GM11168 (cell line): ENCODE results near the gene RRH.
"Not testable (repeated sequence)": the region's sequence is repeated elsewhere in the genome, so short reads cannot be mapped to it uniquely, and the experiment has no call there.

Experiments used
- in situ Hi-C: fragments of 300-500 bp; cut with MboI; formaldehyde crosslinking; loops from one replicate; pipeline ENCODE4 v1.12.0; 2022; ENCODE audit warnings: low sequenced_read_pairs; ENCODE audit not compliant: unreplicated experiment

RRH gene, protein sequence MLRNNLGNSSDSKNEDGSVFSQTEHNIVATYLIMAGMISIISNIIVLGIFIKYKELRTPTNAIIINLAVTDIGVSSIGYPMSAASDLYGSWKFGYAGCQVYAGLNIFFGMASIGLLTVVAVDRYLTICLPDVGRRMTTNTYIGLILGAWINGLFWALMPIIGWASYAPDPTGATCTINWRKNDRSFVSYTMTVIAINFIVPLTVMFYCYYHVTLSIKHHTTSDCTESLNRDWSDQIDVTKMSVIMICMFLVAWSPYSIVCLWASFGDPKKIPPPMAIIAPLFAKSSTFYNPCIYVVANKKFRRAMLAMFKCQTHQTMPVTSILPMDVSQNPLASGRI

DNA sequence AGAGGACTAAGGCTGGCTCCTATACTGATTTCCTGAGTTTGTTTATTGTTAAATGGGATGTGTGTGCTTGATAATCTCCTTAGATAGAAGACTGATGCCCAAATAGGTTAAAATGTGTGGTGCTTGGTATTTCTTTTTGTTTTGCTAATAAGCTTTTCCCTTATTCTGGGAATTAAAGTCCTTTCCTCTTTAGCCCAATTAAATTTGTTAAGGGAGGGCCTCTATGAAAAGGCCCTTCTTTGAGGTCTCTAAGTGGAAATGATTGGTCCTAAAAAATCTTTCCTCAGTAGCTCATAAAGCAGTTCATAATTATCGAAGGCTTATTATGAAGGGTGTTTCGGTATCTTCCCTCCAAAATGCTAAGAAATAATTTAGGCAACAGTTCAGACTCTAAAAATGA, at the start of gene RRH:
Gene RRH, plus strand, starts transcription at position 301 of the 400 bp plus-strand sequence. Its CDS starts 56 bp downstream, at position 357.
- in situ Hi-C loops = no loop called here

DNA sequence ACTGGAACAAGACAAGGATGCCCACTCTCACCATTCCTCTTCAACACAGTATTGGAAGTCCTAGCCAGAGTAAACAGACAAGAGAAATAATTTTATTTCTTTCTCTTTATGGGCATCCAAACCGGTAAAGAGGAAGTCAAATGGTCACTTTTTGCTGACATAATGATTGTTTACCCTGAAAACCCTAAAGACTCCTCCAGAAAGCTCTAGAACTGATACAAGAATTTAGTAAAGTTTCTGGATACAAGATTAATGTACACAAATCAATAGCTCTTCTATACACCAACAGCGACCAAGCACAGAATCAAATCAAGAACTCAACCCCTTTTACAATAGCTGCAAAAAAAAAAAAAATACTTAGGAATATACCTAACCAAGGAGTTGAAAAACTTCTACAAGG, 45.7 kb upstream of the RRH start:
- in situ Hi-C loops = not testable (repeated sequence)

DNA sequence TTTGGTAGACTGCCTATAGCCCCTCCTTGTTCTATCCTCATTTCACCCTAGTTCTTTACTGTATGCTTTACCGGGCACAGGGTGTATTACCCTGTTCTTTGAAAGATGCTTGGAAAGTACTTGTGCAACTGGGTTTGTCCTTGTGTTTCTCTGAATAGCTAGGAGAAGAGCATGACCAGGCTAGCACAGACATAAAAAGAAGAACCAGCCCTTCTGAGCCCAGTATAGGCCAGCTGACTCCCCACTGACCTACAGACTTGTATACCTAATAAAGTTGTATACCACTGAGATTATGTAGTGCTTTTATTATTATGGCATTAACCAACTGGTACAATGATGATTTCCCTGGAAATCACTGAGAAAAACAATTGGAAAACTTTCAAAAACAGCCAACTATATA, 40.9 kb upstream of the RRH start:
- in situ Hi-C loops = no loop called here

DNA sequence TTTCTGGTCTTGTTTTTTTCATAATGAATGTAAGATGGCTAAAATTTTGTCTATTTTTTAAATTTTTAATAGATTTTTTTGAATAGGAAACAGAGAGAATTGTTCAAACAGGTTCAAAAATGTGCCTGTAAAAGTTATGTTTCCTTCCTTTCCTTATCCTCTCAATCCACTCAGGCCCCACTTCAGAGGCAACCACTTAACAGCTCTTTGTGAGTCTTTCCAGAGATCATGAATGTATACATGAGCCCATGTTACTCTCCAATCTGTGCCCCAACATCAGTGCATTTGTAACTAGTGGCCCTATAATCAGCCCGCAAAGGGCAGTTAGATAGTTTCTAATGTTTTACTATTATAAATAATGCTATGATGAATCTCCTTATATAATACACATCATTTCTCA, 40.0 kb upstream of the RRH start:
- in situ Hi-C loops = no loop called here

DNA sequence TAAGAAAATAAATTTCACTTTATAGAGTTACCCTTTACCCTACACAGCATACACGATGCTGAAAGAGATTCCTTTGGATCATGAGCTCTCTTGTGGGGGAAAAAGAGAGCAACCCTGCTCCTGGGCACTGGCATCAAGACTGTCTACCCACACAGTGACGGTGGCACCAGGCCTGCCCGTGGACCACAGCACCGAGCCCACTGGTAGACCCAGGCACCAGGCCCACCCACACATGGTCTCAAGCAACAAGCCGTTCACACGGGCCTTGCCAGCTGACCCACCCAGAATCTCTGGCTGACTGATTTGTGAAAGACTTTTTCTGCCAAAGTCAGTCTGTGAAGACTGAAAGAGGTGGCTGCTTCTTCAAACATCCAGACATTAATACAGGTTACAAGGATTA, 32.7 kb upstream of the RRH start:
- in situ Hi-C loops = no loop called here

DNA sequence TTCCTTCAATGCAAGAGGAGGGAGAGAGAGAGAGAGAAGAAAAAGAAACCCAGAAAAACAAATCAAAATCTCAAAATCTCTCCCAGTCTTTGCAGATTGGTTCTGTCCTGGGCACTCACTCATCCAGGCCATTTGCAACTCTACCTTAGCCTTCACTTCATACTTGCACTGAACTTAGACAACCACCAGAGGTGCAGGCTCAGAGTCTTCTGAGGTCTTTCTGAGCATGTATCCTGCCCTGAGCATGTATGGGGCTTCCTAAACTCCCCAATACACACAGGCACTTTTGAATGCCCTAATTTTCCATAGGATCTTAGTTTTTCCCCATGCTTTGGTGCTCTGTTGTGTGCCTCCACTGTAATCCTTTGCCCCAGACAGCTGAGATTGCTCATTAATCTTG, 28.9 kb upstream of the RRH start:
- in situ Hi-C loops = no loop called here

DNA sequence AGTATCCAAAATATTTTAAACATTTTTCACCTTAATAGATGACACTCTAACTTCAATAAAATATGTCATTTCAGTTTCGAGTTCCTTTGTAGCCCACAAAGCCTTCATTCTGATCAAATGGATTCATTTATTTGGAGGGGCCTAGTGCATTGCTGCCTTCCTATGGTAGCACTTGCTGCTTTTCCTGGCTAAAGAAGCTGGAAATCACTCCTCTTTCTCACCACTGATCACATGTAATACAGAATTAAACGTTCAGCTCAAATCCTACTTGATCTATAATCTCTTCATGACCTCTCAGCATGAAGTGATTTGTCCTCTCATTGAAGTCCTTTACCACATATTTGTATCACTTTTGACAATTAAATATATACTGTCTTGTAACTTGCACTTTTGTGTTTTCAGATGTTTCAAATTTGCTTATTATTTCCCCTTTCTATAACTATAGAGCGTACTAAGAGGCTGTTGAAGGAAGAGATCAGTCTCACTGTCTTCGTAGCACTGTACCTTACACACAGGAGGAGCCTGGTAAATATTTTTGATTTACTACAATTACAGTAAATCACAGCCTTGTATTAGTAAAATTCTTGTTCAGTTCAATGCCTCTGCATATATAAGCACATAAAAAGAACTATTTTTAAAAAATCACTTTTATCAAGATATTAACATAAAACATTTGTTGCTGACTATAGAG, 26.5 kb upstream of the RRH start:
- in situ Hi-C loops = loop anchor here (5.0 to 25.0 kb wide), 2 partner anchors 264 to 374 kb away; no protein-coding TSS in a partner anchor

DNA sequence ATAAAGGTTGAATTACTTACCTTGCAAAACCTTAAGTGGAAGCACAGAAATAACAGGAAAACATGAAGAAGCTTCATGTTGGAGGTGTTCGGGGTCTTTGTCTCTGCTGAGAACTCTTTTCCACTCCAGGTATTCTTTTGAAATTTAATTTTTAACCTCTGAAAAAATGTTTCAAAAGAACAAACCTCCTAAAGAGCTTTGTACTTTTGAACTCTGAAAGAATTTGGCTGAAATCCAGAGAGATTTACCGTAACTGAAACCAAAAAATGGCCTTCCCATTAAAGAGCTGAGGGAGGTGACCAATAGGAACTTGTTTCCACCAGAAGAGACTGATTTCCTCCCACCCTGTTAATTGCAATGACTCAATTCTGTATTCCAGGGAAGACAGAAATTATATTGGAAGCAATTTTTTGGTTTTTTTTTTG, 25.9 kb upstream of the RRH start, which contains the start of gene CFI:
Gene CFI, minus strand, starts transcription at position 105 of the 425 bp plus-strand sequence. Its CDS starts 28 bp downstream, at position 77.
- in situ Hi-C loops = loop anchor here (5.0 to 25.0 kb wide), 2 partner anchors 265 to 375 kb away; no protein-coding TSS in a partner anchor

DNA sequence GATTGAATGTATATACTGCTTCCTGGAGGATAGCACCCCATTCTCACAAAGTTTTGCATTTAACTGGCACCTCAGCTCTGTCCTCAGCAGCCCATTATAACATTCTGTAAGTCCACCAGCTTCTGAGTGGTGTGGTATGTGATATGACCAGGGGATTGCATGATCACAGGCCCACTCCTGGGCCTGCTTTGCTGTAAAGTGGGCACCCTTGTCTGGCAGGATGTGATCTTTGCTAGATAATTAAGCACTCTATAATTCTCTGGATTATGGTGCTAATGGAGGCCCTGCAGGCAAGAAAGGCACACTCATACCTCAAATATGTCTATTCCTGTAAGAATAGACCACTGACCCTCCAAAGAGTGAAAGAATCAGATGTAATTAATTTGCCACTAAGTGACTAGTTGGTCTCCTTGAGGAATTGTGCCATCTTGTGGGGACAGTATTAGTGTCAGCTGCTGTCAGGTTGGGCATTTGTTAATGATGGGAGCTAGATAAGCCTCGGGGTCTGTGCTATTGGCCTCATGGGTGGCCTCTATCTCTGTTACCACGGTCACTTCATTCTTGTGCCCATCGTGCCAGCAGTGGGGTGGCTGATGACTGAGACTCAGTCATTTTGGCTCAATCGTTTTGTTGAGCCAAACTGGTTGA, 23.7 kb upstream of the RRH start:
- in situ Hi-C loops = loop anchor here (5.0 to 25.0 kb wide), 2 partner anchors 267 to 377 kb away; no protein-coding TSS in a partner anchor

DNA sequence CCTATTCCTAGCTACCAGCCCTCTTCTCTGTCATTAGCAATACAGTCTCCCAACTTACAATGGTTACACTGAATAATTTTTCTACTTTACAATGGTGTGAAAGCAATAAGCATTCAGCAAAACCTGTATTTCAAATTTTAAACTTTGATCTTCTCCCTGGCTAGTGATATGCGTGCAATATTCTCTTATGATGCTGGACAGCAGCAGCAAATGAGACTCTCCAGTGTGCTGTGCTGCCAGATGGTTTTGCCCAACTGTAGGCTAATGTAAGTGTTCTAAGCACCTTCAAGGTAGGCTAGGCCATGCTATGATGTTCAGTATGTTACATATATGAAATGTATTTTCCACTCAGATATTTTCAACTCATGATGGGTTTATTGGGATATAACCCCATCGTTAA, 18.1 kb upstream of the RRH start:
- in situ Hi-C loops = loop anchor here (25.0 kb wide), 1 partner anchor 272 kb away; no protein-coding TSS in a partner anchor

DNA sequence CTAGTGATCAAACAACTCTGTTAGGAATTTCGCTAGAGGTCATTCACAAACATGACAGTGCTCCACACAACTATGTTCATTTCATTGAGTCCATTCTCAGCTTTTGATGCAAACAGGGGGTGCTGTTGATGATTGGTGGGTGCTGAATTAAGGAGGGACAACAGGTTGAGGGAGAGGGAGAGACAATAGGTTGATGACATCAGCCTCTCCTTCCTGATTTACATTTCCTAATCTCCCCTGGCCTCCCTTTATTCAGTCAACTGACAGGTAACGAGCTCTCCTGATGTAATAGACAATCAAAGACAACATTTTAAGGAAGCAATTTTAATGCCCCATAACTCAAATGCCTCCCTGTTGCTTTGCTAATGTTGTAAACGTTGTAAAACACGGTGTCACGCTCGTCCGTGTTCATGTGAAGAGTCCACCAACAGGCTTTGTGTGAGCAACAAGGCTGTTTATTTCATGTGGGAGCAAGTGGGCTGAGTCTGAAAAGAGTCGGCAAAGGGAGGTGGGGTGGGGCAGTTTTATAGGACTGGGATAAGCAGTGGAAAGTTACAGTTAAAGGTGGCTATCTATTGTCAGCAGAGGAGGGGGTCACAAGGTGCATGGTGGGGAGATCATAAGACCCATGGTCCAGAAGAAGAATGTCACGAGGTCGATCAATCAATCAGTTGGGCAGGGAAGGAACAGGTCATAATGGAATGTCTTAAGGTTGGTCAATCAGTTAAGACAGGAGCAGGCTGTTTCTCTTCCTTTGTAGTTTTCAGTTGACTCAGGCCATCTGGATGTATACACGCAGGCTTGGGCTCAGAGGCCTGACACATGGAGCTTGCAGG, 17.0 kb upstream of the RRH start:
- in situ Hi-C loops = loop anchor here (25.0 kb wide), 1 partner anchor 273 kb away; no protein-coding TSS in a partner anchor

DNA sequence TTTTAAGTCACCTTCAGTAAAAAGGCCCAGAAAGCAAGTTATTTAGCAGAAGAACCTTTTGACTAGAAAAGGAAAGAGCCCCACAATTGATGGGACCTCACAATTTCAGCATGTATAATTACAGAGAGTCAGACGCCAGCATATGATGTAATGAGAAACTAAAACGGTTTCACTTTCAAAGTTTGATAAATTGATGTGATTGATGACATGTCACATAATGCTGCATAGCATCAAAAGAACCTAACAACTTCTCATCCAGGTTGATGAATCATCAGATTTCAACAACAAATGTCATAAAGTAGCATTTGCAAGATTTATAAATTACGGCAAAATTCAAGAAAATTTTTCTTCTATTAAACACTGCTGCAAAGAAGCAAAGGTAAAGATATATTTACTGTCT, 16.1 kb upstream of the RRH start:
- in situ Hi-C loops = loop anchor here (25.0 kb wide), 1 partner anchor 274 kb away; no protein-coding TSS in a partner anchor

DNA sequence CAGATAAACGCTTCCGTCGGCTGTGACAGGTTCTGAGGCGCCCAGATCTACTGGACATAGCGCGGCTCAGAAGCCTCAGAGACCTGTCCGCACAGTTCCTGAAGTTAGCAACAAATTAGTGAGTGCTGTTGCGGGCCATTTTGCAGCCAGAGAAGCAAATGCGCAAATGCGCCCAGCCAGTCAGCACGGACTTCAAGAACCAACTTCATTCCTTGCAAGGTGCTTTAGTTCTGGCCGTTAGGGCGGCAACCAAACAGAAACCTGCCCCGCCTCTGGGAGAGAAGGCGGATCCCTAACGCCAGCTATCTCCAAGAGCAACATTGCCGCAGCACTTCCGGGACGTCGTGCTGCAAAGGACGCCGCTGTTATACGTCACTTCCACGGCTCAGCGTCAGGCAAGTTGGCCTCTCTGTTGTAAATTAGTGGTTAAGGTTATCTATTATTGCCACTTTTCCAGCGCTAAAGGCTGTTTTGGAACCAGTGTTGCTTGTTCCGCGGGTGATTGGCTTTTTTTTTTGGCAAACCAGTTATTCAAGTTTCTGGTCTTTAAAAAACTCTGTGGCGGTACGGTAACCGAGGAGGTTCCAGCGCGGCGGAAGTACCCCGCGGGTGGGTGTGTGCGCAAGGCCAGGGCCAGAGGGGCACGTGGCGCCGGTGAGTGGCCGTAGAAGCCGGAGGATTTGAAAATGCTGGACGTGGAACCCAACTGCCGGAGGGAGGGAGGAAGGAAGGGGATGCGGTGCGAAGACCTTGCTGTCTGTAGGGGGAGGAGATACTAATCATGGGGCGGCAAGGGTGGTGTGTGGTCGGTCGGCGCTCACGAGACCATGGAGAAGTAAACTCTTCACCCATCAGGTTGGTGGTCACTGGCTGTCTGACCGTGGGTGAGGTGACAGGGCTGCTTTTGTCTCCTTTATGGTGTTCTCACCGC, 12.4 kb upstream of the RRH start, which contains the start of gene GAR1:
Gene GAR1, plus strand, starts transcription at position 612 of the 931 bp plus-strand sequence. CDS start 403 bp downstream, outside the sequence.
- in situ Hi-C loops = loop anchor here (25.0 kb wide), 1 partner anchor 278 kb away; no protein-coding TSS in a partner anchor

DNA sequence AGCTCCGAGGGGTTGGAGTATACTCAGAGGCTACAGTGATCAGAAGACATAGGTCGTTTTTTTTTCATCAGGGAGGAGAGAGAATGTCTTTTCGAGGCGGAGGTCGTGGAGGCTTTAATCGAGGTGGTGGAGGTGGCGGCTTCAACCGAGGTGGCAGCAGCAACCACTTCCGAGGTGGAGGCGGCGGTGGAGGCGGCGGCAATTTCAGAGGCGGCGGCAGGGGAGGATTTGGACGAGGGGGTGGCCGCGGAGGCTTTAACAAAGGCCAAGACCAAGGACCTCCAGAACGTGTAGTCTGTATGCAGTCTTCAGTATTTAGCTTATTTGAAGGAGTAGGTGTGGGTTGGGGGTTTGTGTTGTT, 11.7 kb upstream of the RRH start:
- in situ Hi-C loops = loop anchor here (25.0 kb wide), 1 partner anchor 279 kb away; no protein-coding TSS in a partner anchor

DNA sequence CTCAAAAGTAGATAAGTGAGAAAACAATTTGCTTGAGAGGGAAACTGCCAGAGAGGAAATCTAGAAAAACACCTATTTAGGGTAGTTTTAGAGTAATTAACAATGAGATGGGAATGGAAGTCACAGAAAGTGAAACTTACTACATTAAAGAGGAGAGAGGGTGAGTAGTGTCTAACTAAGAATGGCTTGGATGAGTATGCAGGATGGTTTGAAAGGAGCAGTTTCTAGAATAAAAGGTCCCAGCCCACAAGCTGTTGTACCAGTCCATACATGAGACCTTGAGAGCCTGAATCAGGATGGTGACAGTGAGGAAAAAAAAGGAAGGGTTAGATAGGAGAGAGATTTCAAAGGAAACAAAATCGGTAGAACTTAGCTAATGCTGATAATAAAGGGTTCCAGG, 10.9 kb upstream of the RRH start:
- in situ Hi-C loops = loop anchor here (25.0 kb wide), 1 partner anchor 280 kb away; no protein-coding TSS in a partner anchor

DNA sequence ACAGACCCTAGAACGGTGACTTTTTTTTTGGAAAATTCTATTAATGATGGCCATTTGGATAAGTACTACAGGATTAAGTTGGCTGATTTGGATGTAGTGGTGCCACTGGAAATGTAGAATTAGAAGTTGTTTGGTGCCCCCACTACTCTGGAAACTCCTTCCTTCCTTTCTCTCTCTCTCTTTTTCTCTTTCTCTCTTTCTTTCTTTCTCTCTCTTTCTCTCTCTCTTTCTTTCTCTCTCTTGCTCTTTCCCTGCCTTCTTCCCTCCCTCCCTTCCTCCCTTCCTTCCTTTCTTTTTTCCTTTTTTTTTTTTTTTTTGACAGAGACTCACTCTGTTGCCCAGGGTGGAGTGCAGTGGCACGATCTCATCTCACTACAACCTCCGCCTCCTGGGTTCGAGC, 9.5 kb upstream of the RRH start:
- in situ Hi-C loops = loop anchor here (25.0 kb wide), 1 partner anchor 281 kb away; no protein-coding TSS in a partner anchor

DNA sequence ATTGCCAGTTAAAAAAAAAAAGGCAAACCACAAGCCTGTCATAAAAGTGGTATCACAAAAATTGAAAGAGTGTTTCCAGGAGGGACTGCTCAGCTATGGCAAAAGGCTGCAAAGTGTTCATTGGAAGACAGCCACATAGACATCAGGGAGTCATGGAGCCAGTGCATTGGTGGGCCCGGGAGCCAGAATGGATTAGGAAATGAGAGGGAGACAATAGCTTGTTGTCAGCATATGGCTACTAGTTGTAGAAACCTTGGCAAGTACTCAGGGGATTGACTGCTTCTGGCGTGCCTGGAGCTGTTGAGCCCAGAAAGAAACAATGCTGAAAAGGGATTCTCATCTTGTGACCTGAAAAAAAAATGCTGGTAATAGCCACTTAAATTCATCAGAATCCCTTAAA, 7.2 kb upstream of the RRH start:
- in situ Hi-C loops = loop anchor here (25.0 kb wide), 1 partner anchor 283 kb away; no protein-coding TSS in a partner anchor

DNA sequence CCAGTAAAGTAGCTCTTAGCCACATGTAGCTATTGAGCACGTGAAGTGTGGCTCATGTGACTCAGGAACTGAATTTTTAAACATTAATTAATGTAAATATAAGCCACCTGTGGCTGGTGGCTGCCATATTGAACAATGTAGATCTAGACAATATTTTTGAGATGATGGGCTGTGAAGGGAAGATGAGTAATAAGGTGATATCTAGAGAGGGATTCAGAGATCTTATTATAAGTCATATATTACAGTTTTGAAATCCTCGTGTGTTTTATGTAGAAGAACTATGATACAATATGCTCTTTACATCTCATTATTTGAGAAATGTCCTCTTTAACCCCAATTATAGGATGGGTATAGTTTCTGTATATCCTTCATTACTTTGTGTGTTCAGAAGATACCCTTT, 6.6 kb upstream of the RRH start:
- in situ Hi-C loops = loop anchor here (25.0 kb wide), 1 partner anchor 284 kb away; no protein-coding TSS in a partner anchor
